PFSK-1 (cell line): Measurements from ENCODE around the gene MAP2K5.

Source experiments
- FOXP2 ChIP-seq: optimal IDR thresholded peaks from 2 replicates; pipeline ENCODE3; 2011; ENCODE audit warnings: borderline replicate concordance, control low read depth, inconsistent platforms; ENCODE audit not compliant: insufficient read depth; ENCODE audit errors: extremely low read length, extremely low read depth
- POLR2AphosphoS5 ChIP-seq: IDR thresholded peaks from 2 replicates; pipeline ENCODE4 v1.6.1; 2012; ENCODE audit warnings: low read depth, mild to moderate bottlenecking, control low read depth, low read length, moderate library complexity
- SIN3A ChIP-seq: IDR thresholded peaks from 2 replicates; pipeline ENCODE4 v1.6.1; 2012; ENCODE audit warnings: mild to moderate bottlenecking, low read length, moderate library complexity, borderline replicate concordance; ENCODE audit not compliant: insufficient read depth
- TAF1 ChIP-seq: IDR thresholded peaks from 2 replicates; pipeline ENCODE4 v1.6.1; 2012; ENCODE audit warnings: low read length, control low read depth, borderline replicate concordance; ENCODE audit not compliant: insufficient read depth

GRCh38 chr15:67652586-67652985 is 110.1 kb downstream of the MAP2K5 start:
- TF ChIP-seq POLR2AphosphoS5 (no peak), FOXP2 (no peak), TAF1 (no peak), SIN3A (no peak)
